ENCODE data around the gene RFPL4A.

The RFPL4A gene

GRCh38 chr19:55809381-55810058 is 50.6 kb downstream of the RFPL4A start:
- DNase-seq: peak; percentile 85

GRCh38 chr19:55811340-55811739 is 52.4 kb downstream of the RFPL4A start:
- DNase-seq: no peak

DNA sequence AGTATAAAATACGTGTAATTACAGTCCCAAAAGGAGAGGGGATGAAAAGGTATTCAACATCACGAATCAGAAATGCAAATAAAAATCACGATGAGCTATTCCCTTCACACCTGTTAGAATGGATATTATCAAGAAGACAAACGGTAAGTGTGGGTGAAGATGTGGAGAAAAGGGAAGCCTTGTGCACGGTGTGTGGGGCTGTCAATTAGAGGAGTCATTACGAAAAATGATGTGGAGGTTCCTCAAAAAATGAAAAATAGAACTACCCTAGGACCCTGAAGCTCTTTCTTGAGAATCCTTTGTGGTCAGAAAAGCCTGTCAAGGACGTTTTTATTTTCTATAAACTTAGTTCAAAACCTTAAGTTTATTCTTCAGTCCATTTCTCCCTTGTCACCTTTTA is 53.6 kb downstream of the RFPL4A start:
- no peak for DNase-seq
